K562 (cell line): ENCODE data around the gene SIRT7. TPM values are rescaled to one million over a fixed set of nuclear protein-coding genes. Genes with fewer than 3 reads are reported as not detected.

Source experiments
- ARID3B ChIP-seq: fragments of 250-450 bp; sonication (Bioruptor Pico); IDR thresholded peaks from 2 replicates; pipeline ENCODE4 v1.4.0; 2020; ENCODE audit warnings: borderline replicate concordance
- CEBPG ChIP-seq, 3 experiments: fragments of 200-800 bp in 1 of 3; sonication (Bioruptor generic) in 1 of 3; sonication (generic) in 1 of 3; formaldehyde crosslinking in 1 of 3; IDR thresholded peaks in 2 of 3; conservative IDR thresholded peaks in 1 of 3; 2 replicates each; pipeline versions ENCODE4 v1.6.1 to v1.8.0; 2016 to 2022; ENCODE audit warnings: missing compliant biosample characterization in 2 of 3, missing genetic modification characterization in 2 of 3, mild to moderate bottlenecking in 1 of 3, missing genetic modification reagents in 1 of 3
- CREB1 ChIP-seq, 2 experiments: sonication (generic) in 1 of 2; formaldehyde crosslinking in 1 of 2; IDR thresholded peaks; 2 replicates each; pipeline versions ENCODE4 v1.6.1 to v1.8.0; 2012 to 2022; ENCODE audit warnings: inconsistent platforms in 1 of 2, mild to moderate bottlenecking in 1 of 2, missing genetic modification reagents in 1 of 2, moderate library complexity in 1 of 2
- ERF ChIP-seq: fragments of 450-650 bp; formaldehyde crosslinking; IDR thresholded peaks from 2 replicates; pipeline ENCODE4 v1.4.0; 2020; ENCODE audit warnings: mild to moderate bottlenecking, mixed read lengths
- HINFP ChIP-seq: fragments of 450-650 bp; conservative IDR thresholded peaks from 2 replicates; pipeline ENCODE4 v1.6.1; 2016; ENCODE audit warnings: missing genetic modification characterization, low read depth, mild to moderate bottlenecking, control low read depth, missing compliant biosample characterization
- KDM2B ChIP-seq: fragments of 250-450 bp; sonication (Bioruptor Pico); IDR thresholded peaks from 2 replicates; pipeline ENCODE4 v1.8.0; 2021; ENCODE audit warnings: mild to moderate bottlenecking, moderate library complexity
- KLF13 ChIP-seq: fragments of 450-650 bp; IDR thresholded peaks from 2 replicates; pipeline ENCODE4 v1.6.1; 2016; ENCODE audit warnings: missing genetic modification characterization, low read depth, mild to moderate bottlenecking, missing compliant biosample characterization, moderate library complexity, borderline replicate concordance
- MBD2 ChIP-seq: sonication (generic); IDR thresholded peaks from 2 replicates; pipeline ENCODE4 v1.6.1; 2016; ENCODE audit warnings: low read depth, borderline replicate concordance
- MTA1 ChIP-seq: fragments of 450-650 bp; IDR thresholded peaks from 2 replicates; pipeline ENCODE4 v1.6.1; 2017; ENCODE audit warnings: borderline replicate concordance
- MYBL2 ChIP-seq, 2 experiments: fragments of 450-650 bp in 1 of 2; sonication (generic) in 1 of 2; formaldehyde crosslinking in 1 of 2; IDR thresholded peaks; 2 replicates each; pipeline versions ENCODE4 v1.6.1 to v1.8.1; 2017 to 2022; ENCODE audit warnings: borderline replicate concordance in 1 of 2, inconsistent platforms in 1 of 2, low read depth in 1 of 2, mild to moderate bottlenecking in 1 of 2, missing genetic modification reagents in 1 of 2, moderate library complexity in 1 of 2
- NRF1 ChIP-seq, 2 experiments: fragments of 450-650 bp; IDR thresholded peaks in 1 of 2; conservative IDR thresholded peaks in 1 of 2; 2 replicates each; pipeline ENCODE4 v1.6.1; 2014; ENCODE audit warnings: mild to moderate bottlenecking in 2 of 2
- PATZ1 ChIP-seq: fragments of 250-450 bp; sonication (Bioruptor Pico); IDR thresholded peaks from 2 replicates; pipeline ENCODE4 v1.5.0; 2020; ENCODE audit warnings: mild to moderate bottlenecking, borderline replicate concordance
- POLR2AphosphoS2 ChIP-seq: IDR thresholded peaks from 2 replicates; pipeline ENCODE4 v1.6.1; 2012; ENCODE audit warnings: low read length, improper control_type of control experiment
- RBBP5 ChIP-seq: fragments of 200-600 bp; sonication (generic); IDR thresholded peaks from 2 replicates; pipeline ENCODE4 v1.6.1; 2012; ENCODE audit warnings: borderline replicate concordance, mild to moderate bottlenecking, low read length, control low read depth, inconsistent platforms; ENCODE audit not compliant: insufficient read depth, poor library complexity, severe bottlenecking
- RBFOX2 ChIP-seq: fragments of 200-400 bp; formaldehyde crosslinking; IDR thresholded peaks from 2 replicates; pipeline ENCODE4 v1.6.1; 2017; ENCODE audit warnings: low read depth, mild to moderate bottlenecking, low read length, moderate library complexity
- XRCC5 ChIP-seq: fragments of 200-400 bp; formaldehyde crosslinking; IDR thresholded peaks from 2 replicates; pipeline ENCODE4 v1.6.1; 2017; ENCODE audit warnings: low read depth, mild to moderate bottlenecking, low read length
- ZNF121 ChIP-seq: sonication (generic); formaldehyde crosslinking; conservative IDR thresholded peaks from 2 replicates; pipeline ENCODE4 v1.8.0; 2022; ENCODE audit warnings: missing genetic modification reagents
- ZNF436 ChIP-seq: fragments of 250-450, 450-650 bp; sonication (Bioruptor Pico); formaldehyde crosslinking; IDR thresholded peaks from 2 replicates; pipeline ENCODE4 v1.7.0; 2020; ENCODE audit warnings: mild to moderate bottlenecking
- ZNF717 ChIP-seq: fragments of 250-450 bp; sonication (Bioruptor Pico); IDR thresholded peaks from 2 replicates; pipeline ENCODE4 v1.5.0; 2021
- ZNF830 ChIP-seq: fragments of 250-450 bp; sonication (Bioruptor Pico); IDR thresholded peaks from 2 replicates; pipeline ENCODE4 v1.5.0; 2021; ENCODE audit warnings: mild to moderate bottlenecking
- polyA plus RNA-seq, 8 experiments: library from polyadenylated mRNA; depleted of rRNA in 4 of 8; stranded (reverse) in 5 of 8; unstranded in 3 of 8; fragments of >200 nt; fragmentation: Nextera tagmentation in 2 of 8; fragmentation: Illumina TruSeq in 1 of 8; extraction: Ambion mirVana in 2 of 8; extraction: Trizol in 1 of 8; gene quantifications; 2 replicates each; pipeline versions ENCODE4 v1.2.1 to v1.2.3, GENCODE V29; 2011 to 2014; ENCODE audit warnings: inconsistent platforms in 1 of 8, missing spikeins in 1 of 8
- total RNA-seq, 7 experiments: library from RNA; depleted of rRNA in 6 of 7; stranded (reverse); fragments of >200 nt in 6 of 7; fragmentation: Illumina TruSeq in 2 of 7; extraction: Trizol in 2 of 7; gene quantifications; 2 replicates each; pipeline versions ENCODE4 v1.2.1 to v1.2.3, GENCODE V29; 2011 to 2021; ENCODE audit warnings: low replicate concordance in 1 of 7

SIRT7 gene
- total and polyA plus RNA-seq, 9 of the 15 experiments (the other 6 are each of a cell fraction or from before 2014, with no cell fraction given) = 1.6 to 54.8 (median 20.3) TPM

- TF ChIP-seq MYBL2 (IDR thresholded peaks at IDR 0.05; ENCODE audit: low read depth) (no peak), MYBL2 (CRISPR knock-in tag; IDR thresholded peaks at IDR 0.05; ENCODE audit: borderline replicate concordance) (no peak), NRF1 (conservative IDR thresholded peaks at IDR 0.05 in 1 of 2, IDR thresholded peaks at IDR 0.05 in 1 of 2) (0 out of 4 replicates have a peak, but pooled peaks of 1 of the 2 experiments have one; percentile 2), RBBP5 (peak; percentile 12), CREB1 (IDR thresholded peaks at IDR 0.05) (no peak), CREB1 (CRISPR knock-in tag; IDR thresholded peaks at IDR 0.05) (0 out of 2 replicates have a peak, but pooled peaks have one; percentile 30), HINFP (no peak), MBD2 (no peak; the same call in 1 of the 2 replicates), KLF13 (tag) (0 out of 2 replicates have a peak, but pooled peaks have one; percentile 7), ZNF121 (CRISPR knock-in tag) (no peak), PATZ1 (CRISPR knock-in tag) (0 out of 2 replicates have a peak, but pooled peaks have one; percentile 62), ZNF717 (CRISPR knock-in tag) (peak; percentile 84; the same call in 1 of the 2 replicates), ARID3B (CRISPR knock-in tag) (0 out of 2 replicates have a peak, but pooled peaks have one; percentile 42), RBFOX2 (peak; percentile 79), KDM2B (no peak), MTA1 (no peak), ZNF830 (CRISPR knock-in tag) (peak; percentile 97), POLR2AphosphoS2 (peak; percentile 95), ZNF436 (CRISPR knock-in tag) (peak; percentile 71; the same call in 1 of the 2 replicates), CEBPG (CRISPR knock-in tag; IDR thresholded peaks at IDR 0.05) (no peak), CEBPG (tag; conservative IDR thresholded peaks at IDR 0.05 in 1 of 2, IDR thresholded peaks at IDR 0.05 in 1 of 2) (no peak), ERF (peak; percentile 96), XRCC5 (no peak)
Measured at GRCh38 chr17:81867170-81867990, 50.6 kb downstream of the SIRT7 start (continued).
